Peyer's patch (tissue), 4 donors: ENCODE results near the gene MAPK8IP2. TPM values are rescaled to one million over a fixed set of nuclear protein-coding genes. Genes with fewer than 3 reads are reported as not detected.

ENCODE experiments used
- DNase-seq, 3 donors: peaks; one replicate each; pipeline ENCODE4 v3.0.0-alpha.2; 2017 to 2019
- H3K27ac ChIP-seq, 4 donors: fragments of 200-600 bp; sonication (generic); one replicate each; pipeline ENCODE4 v1.5.1; 2016 to 2019
- H3K27me3 ChIP-seq, 2 donors: fragments of 200-600 bp; sonication (generic); one replicate each; pipeline ENCODE4 v1.5.1; 2019
- H3K36me3 ChIP-seq, 3 donors: fragments of 200-600 bp; sonication (generic); one replicate each; pipeline ENCODE4 v1.5.1; 2016 to 2019
- H3K4me1 ChIP-seq, 4 donors: fragments of 200-600 bp; sonication (generic); one replicate each; pipeline ENCODE4 v1.5.1; 2016 to 2019
- H3K4me3 ChIP-seq, 4 donors: fragments of 200-600 bp; sonication (generic); 1 replicate in 3 of 4; 2 replicates in 1 of 4; pipeline ENCODE4 v1.5.1; 2016 to 2019; ENCODE audit warnings: mild to moderate bottlenecking in 1 of 4
- H3K9me3 ChIP-seq, 4 donors: fragments of 200-600 bp; sonication (generic); one replicate each; pipeline ENCODE4 v1.5.1; 2016 to 2019; ENCODE audit warnings: mild to moderate bottlenecking in 1 of 4
- CTCF ChIP-seq, 6 experiments: fragments of 450-650 bp in 4 of 6; fragments of 200-600 bp in 2 of 6; sonication (generic) in 1 of 6; IDR thresholded peaks; one replicate each; pipeline ENCODE4 v1.5.1; 2017 to 2019; ENCODE audit warnings: antibody characterized with exemption in 6 of 6, mild to moderate bottlenecking in 3 of 6, moderate library complexity in 1 of 6
- POLR2A ChIP-seq, 2 donors: fragments of 450-650 bp; IDR thresholded peaks; one replicate each; pipeline ENCODE4 v1.5.1; 2017; ENCODE audit warnings: antibody characterized with exemption in 2 of 2, mild to moderate bottlenecking in 2 of 2, moderate library complexity in 2 of 2
- total RNA-seq, 4 donors: library from RNA; depleted of rRNA; stranded (reverse); fragments of >200 nt; gene quantifications; one replicate each; pipeline ENCODE4 v1.1.0, GENCODE V29; 2016

The MAPK8IP2 gene
- total RNA-seq, 4 donors from 2014 or later, result 0.66 to 1.2 (median 0.83) TPM; not detected in 1

GRCh38 chr22:50621948-50622722, 21.5 kb downstream of the MAPK8IP2 start:
- peak; percentile 44 to 79 (median 71) for DNase-seq
- Histone ChIP-seq H3K27me3 (no peaks in the 10 kb centered on the region), H3K36me3 (peaks cover 0 to 6% (median 0%) of the 10 kb centered on the region in 3 donors), H3K27ac (peak overlapping the region; percentile 82 to 91 (median 88)), H3K4me1 (peaks cover 0 to 50% (median 11%) of the 10 kb centered on the region in 4 donors), H3K9me3 (no peaks in the 10 kb centered on the region), H3K4me3 (peak overlapping the region; percentile 20 to 51 (median 38))
- TF ChIP-seq CTCF (IDR thresholded peaks at IDR 0.05), result peak; percentile 8 to 50 (median 38)
- no peak for TF ChIP-seq POLR2A (IDR thresholded peaks at IDR 0.05)

DNA sequence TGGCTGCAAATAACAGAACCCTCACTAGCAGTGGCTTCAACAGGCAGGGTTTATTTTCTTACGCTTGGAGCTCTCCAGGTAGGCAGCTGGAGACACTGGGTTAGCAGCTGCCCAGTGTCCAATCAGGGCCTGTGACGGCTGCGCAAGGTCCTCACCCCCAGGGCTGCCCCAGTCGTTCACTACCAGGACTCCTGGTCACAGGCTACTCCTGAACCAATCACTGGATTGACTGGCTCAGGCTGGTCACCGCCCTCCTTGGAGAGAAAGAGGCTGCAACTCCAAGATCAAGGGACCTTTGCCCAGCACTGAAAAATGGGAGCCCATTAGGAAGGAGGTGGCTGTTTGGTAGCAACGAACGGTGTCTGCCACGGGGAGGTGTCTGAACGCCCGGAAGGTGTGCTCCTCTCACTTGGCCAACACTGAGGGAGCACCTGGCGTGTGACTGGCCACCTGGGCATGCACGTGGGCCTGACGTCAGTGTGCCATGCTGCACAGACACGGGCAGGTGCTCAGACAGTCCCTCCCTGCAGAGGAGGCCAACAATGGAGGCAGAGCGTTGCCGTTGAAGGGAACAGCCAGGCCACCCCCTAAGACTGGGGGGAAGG, 22.2 kb downstream of the MAPK8IP2 start:
- Histone ChIP-seq H3K27ac (peak overlapping the region; percentile 82 to 91 (median 88)), H3K36me3 (peaks cover 0 to 6% (median 0%) of the 10 kb centered on the region in 3 donors), H3K9me3 (no peaks in the 10 kb centered on the region), H3K4me3 (peak overlapping the region in 2 of 4 donors; percentile 9 to 45), H3K27me3 (no peaks in the 10 kb centered on the region), H3K4me1 (peaks cover 0 to 56% (median 15%) of the 10 kb centered on the region in 4 donors)
- peak in 2 of 3 donors; percentile 93 to 95 for DNase-seq
- TF ChIP-seq POLR2A (IDR thresholded peaks at IDR 0.05) (peak; percentile 22 to 75), CTCF (IDR thresholded peaks at IDR 0.05) (peak in 3 of 6 experiments; percentile 31 to 44 (median 39))

- Histone ChIP-seq H3K27ac (peak overlapping the region in 1 of 4 donors; percentile 39), H3K36me3 (peaks cover 0 to 6% (median 0%) of the 10 kb centered on the region in 3 donors), H3K4me1 (peaks cover 0 to 64% (median 19%) of the 10 kb centered on the region in 4 donors), H3K27me3 (no peaks in the 10 kb centered on the region), H3K4me3 (no peak overlapping the region), H3K9me3 (no peaks in the 10 kb centered on the region)
- TF ChIP-seq CTCF (IDR thresholded peaks at IDR 0.05) (no peak), POLR2A (IDR thresholded peaks at IDR 0.05) (no peak)
- no peak for DNase-seq
Observed at GRCh38 chr22:50624347-50625130, 23.9 kb downstream of the MAPK8IP2 start.

DNA sequence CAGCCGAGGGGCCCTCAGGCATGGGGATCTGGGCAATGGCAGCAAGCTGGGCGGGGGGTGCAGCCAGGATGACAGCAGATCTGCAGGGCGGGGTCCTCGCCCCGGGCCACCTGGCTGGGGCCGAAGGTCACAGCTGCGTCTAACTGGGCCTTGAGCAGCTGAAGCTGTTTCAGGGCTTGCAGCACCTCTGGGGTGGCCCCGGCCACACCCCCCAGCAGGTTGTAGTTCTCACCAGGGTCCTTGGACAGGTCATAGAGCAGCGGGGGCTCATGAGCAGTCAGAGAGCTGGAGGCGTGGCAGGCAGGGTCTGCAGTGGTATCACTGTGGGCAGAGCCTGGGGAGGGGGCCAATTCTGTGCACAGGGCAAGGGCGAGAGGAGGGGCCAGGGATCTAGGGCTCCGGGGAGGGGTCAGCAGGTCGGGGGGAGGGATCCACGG, 24.6 kb downstream of the MAPK8IP2 start:
- Histone ChIP-seq H3K27ac (peak overlapping the region in 1 of 4 donors; percentile 39), H3K4me3 (no peak overlapping the region), H3K27me3 (no peaks in the 10 kb centered on the region), H3K9me3 (no peaks in the 10 kb centered on the region), H3K4me1 (peaks cover 0 to 60% (median 19%) of the 10 kb centered on the region in 4 donors), H3K36me3 (peaks cover 0 to 6% (median 0%) of the 10 kb centered on the region in 3 donors)
- DNase-seq, result peak in 1 of 3 donors; percentile 55
- TF ChIP-seq CTCF (IDR thresholded peaks at IDR 0.05) (no peak), POLR2A (IDR thresholded peaks at IDR 0.05) (no peak)
